ENCODE results near the gene HOXB4.

GRCh38 chr17:48543107-48543853 is 34.9 kb downstream of the HOXB4 start:
- TF ChIP-seq CTCF (IDR thresholded peaks at IDR 0.05): peak in 1 of 7 experiments; percentile 9
- no peak for TF ChIP-seq EP300 (IDR thresholded peaks at IDR 0.05)
- TF ChIP-seq POLR2A (IDR thresholded peaks at IDR 0.05): no peak
